ENCODE results near the gene ABCA10. TPM values are rescaled to one million over a fixed set of nuclear protein-coding genes. Genes with fewer than 3 reads are reported as not detected.

Gene ABCA10
- total RNA-seq, 1 experiment from 2014 or later = 0.34 TPM

DNA sequence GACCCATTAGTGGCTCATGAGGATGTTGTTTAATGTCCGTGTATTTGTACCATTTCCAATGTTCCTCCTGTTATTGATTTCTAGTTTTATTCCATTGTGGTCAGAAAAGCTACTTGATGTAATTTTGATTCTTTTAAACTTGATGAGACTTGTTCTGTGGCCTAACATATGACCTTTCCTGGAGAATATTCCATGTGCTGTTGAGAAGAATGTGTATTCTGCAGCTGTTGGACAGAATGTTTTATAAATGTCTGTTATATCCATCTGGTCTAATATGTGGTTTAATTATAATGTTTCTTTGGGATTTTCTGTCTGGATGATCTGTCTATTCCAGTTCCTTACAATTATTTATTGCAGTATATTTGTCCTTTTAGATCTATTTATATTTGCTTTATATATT lies 2.9 kb upstream of the ABCA10 start:
- intact Hi-C loops (cut with micrococcal nuclease) = no loop called here
- RAD21 ChIA-PET (ENCODE audit: low non-redundant PET in 1 of 2, low total read pairs in 2 of 2, uncharacterized antibody in 2 of 2, unreplicated experiment in 2 of 2) = no interaction called here
- POLR2A ChIA-PET = no interaction called here
- BruUV-seq (replicated peaks) = no TSS peak
- no peak overlapping the region for H3K4me2 ChIP-seq (ENCODE audit: low read length)
- H3K36me3 ChIP-seq (ENCODE audit: control insufficient read depth in 1 of 2, insufficient read depth in 2 of 2, low read length in 2 of 2) = no peaks in the 10 kb centered on the region
- TF ChIP-seq, protein P1, sequence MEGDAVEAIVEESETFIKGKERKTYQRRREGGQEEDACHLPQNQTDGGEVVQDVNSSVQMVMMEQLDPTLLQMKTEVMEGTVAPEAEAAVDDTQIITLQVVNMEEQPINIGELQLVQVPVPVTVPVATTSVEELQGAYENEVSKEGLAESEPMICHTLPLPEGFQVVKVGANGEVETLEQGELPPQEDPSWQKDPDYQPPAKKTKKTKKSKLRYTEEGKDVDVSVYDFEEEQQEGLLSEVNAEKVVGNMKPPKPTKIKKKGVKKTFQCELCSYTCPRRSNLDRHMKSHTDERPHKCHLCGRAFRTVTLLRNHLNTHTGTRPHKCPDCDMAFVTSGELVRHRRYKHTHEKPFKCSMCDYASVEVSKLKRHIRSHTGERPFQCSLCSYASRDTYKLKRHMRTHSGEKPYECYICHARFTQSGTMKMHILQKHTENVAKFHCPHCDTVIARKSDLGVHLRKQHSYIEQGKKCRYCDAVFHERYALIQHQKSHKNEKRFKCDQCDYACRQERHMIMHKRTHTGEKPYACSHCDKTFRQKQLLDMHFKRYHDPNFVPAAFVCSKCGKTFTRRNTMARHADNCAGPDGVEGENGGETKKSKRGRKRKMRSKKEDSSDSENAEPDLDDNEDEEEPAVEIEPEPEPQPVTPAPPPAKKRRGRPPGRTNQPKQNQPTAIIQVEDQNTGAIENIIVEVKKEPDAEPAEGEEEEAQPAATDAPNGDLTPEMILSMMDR (IDR thresholded peaks at IDR 0.05 in 2 of 3, conservative IDR thresholded peaks at IDR 0.05 in 1 of 3; ENCODE audit: borderline replicate concordance in 1 of 3, insufficient read depth in 1 of 3, low read depth in 2 of 3, low read length in 2 of 3) = no peak
- TF ChIP-seq RAD21 (IDR thresholded peaks at IDR 0.05; ENCODE audit: low read depth) (no peak), POLR2AphosphoS5 (IDR thresholded peaks at IDR 0.05; ENCODE audit: low read depth, low read length) (no peak), EZH2 (IDR thresholded peaks at IDR 0.05) (no peak), ZFX (IDR thresholded peaks at IDR 0.05) (no peak), EGR1 (IDR thresholded peaks at IDR 0.05; ENCODE audit: low read depth) (no peak), CBX3 (IDR thresholded peaks at IDR 0.05; ENCODE audit: low read depth) (no peak), CEBPB (IDR thresholded peaks at IDR 0.05; ENCODE audit: low read depth) (no peak), FOSL1 (IDR thresholded peaks at IDR 0.05; ENCODE audit: low read depth) (no peak), SP1 (IDR thresholded peaks at IDR 0.05; ENCODE audit: low read depth) (no peak), SRF (IDR thresholded peaks at IDR 0.05; ENCODE audit: low read depth) (no peak), TCF7L2 (IDR thresholded peaks at IDR 0.05; ENCODE audit: borderline replicate concordance, extremely low read depth, insufficient read depth, insufficient read length) (no peak), SIN3A (IDR thresholded peaks at IDR 0.05; ENCODE audit: low read depth) (no peak), POLR2A (IDR thresholded peaks at IDR 0.05; ENCODE audit: borderline replicate concordance, extremely low read depth, insufficient read depth, insufficient read length) (no peak)
- TF ChIP-seq, protein P2, sequence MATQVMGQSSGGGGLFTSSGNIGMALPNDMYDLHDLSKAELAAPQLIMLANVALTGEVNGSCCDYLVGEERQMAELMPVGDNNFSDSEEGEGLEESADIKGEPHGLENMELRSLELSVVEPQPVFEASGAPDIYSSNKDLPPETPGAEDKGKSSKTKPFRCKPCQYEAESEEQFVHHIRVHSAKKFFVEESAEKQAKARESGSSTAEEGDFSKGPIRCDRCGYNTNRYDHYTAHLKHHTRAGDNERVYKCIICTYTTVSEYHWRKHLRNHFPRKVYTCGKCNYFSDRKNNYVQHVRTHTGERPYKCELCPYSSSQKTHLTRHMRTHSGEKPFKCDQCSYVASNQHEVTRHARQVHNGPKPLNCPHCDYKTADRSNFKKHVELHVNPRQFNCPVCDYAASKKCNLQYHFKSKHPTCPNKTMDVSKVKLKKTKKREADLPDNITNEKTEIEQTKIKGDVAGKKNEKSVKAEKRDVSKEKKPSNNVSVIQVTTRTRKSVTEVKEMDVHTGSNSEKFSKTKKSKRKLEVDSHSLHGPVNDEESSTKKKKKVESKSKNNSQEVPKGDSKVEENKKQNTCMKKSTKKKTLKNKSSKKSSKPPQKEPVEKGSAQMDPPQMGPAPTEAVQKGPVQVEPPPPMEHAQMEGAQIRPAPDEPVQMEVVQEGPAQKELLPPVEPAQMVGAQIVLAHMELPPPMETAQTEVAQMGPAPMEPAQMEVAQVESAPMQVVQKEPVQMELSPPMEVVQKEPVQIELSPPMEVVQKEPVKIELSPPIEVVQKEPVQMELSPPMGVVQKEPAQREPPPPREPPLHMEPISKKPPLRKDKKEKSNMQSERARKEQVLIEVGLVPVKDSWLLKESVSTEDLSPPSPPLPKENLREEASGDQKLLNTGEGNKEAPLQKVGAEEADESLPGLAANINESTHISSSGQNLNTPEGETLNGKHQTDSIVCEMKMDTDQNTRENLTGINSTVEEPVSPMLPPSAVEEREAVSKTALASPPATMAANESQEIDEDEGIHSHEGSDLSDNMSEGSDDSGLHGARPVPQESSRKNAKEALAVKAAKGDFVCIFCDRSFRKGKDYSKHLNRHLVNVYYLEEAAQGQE (IDR thresholded peaks at IDR 0.05; ENCODE audit: low read depth) = no peak
- TF ChIP-seq, protein P3, sequence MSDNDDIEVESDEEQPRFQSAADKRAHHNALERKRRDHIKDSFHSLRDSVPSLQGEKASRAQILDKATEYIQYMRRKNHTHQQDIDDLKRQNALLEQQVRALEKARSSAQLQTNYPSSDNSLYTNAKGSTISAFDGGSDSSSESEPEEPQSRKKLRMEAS (IDR thresholded peaks at IDR 0.05) = no peak
- TF ChIP-seq, protein P4, sequence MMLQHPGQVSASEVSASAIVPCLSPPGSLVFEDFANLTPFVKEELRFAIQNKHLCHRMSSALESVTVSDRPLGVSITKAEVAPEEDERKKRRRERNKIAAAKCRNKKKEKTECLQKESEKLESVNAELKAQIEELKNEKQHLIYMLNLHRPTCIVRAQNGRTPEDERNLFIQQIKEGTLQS (IDR thresholded peaks at IDR 0.05) = no peak
- no peaks in the 10 kb centered on the region; the same call in 1 of the 2 replicates for H3K9me2 ChIP-seq (ENCODE audit: insufficient read depth)
- H3K4me1 ChIP-seq (ENCODE audit: control insufficient read depth in 1 of 2, insufficient read depth in 2 of 2, low read length in 2 of 2) = 0 out of 4 replicates have a peak, but pooled peaks cover 0 to 3% of the 10 kb centered on the region in 2 experiments
- no peak overlapping the region for H2AFZ ChIP-seq (ENCODE audit: low read depth, low read length, poor library complexity, severe bottlenecking)
- DNase-seq (ENCODE audit: low read depth, low spot score) = no peak
- CTCF ChIA-PET = interaction anchor here (6.3 kb wide), 1 partner anchor 457 kb away, joined by 86 read pairs; no protein-coding TSS in a partner anchor
- H3K27me3 ChIP-seq (ENCODE audit: insufficient read depth, low read length) = no peaks in the 10 kb centered on the region
- H3K79me2 ChIP-seq (ENCODE audit: insufficient read depth, low read length) = no peaks in the 10 kb centered on the region
- H3K9me3 ChIP-seq (ENCODE audit: control insufficient read depth in 1 of 2, insufficient read depth in 1 of 2, low read depth in 1 of 2, low read length in 2 of 2) = no peaks in the 10 kb centered on the region
- ATAC-seq = no peak
- H3K4me3 ChIP-seq (replicated peaks in 1 of 2; ENCODE audit: low read depth in 1 of 2, low read length in 2 of 2) = no peak overlapping the region
- no peak overlapping the region for H3K9ac ChIP-seq (ENCODE audit: low read length)
- no peaks in the 10 kb centered on the region for H4K20me1 ChIP-seq (ENCODE audit: insufficient read depth)
- no peak overlapping the region for H3K27ac ChIP-seq (ENCODE audit: low read depth, low read length)
